Ovary (tissue), 9 donors: ENCODE results near the gene GPRC5C. TPM values are rescaled to one million over a fixed set of nuclear protein-coding genes. Genes with fewer than 3 reads are reported as not detected.

ENCODE experiments used
- DNase-seq, 5 donors: peaks; one replicate each; pipeline ENCODE4 v3.0.0-alpha.2; 2019 to 2020
- H3K27ac ChIP-seq, 2 donors: fragments of 200-600 bp; one replicate each; pipeline versions ENCODE4 v1.5.1 to v1.8.0; 2019 to 2022
- H3K27me3 ChIP-seq: fragments of 200-600 bp; one replicate; pipeline ENCODE4 v1.8.0; 2022
- H3K36me3 ChIP-seq: fragments of 200-600 bp; sonication (generic); one replicate; pipeline ENCODE4 v1.5.1; 2019
- H3K4me1 ChIP-seq: one replicate; pipeline ENCODE4 v1.8.1; 2013; ENCODE audit warnings: mild to moderate bottlenecking, moderate library complexity; ENCODE audit not compliant: insufficient read depth
- H3K4me3 ChIP-seq: fragments of 200-600 bp; sonication (generic); one replicate; pipeline ENCODE4 v1.5.1; 2017
- H3K9me3 ChIP-seq, 2 donors: fragments of 200-600 bp in 1 of 2; sonication (generic) in 1 of 2; one replicate each; pipeline versions ENCODE4 v1.5.1 to v1.8.1; 2013 to 2019; ENCODE audit warnings: mild to moderate bottlenecking in 1 of 2, moderate library complexity in 1 of 2
- EP300 ChIP-seq: sonication (generic); formaldehyde crosslinking; IDR thresholded peaks from one replicate; pipeline ENCODE4 v1.6.1; 2017; ENCODE audit warnings: antibody characterized with exemption
- POLR2A ChIP-seq: fragments of 450-650 bp; IDR thresholded peaks from one replicate; pipeline ENCODE4 v1.6.1; 2017; ENCODE audit warnings: antibody characterized with exemption, mild to moderate bottlenecking, moderate library complexity
- WGBS, 3 donors: extraction: QIAGEN DNeasy Blood & Tissue Kit in 1 of 3; methylation state at CpG; one replicate each; pipeline versions ENCODE4 v1.1.5 to v1.1.7; 2013 to 2017; 5-methylcytosine and 5-hydroxymethylcytosine counted together
- intact Hi-C, 4 donors: fragments of 100-400 bp; cut with DNase I; formaldehyde crosslinking; loops; one replicate each; pipeline versions ENCODE4 v1.11.0 to v1.15.1; 2022 to 2023
- polyA plus RNA-seq, 2 donors: library from polyadenylated mRNA; stranded (reverse); fragments of 200-250 nt in 1 of 2; fragments of 350-450 nt in 1 of 2; fragmentation: Illumina TruSeq in 1 of 2; extraction: RNeasy Lipid Tissue Mini Kit (QIAGEN cat#74804) in 1 of 2; gene quantifications; one replicate each; pipeline ENCODE4 v1.2.3, GENCODE V29; 2013 to 2014
- total RNA-seq, 7 donors: library from RNA; depleted of rRNA in 2 of 7; stranded (reverse); fragments of >200 nt in 2 of 7; fragmentation: NEBNext Ultra II Directional in 3 of 7; extraction: Animal tissue kit (Norgen Biotek cat#: 25700) in 3 of 7; gene quantifications; one replicate each; pipeline versions ENCODE4 v1.1.0 to v1.2.4, GENCODE V29; 2016 to 2023
- TF ChIP-seq, protein P1 (sequence below), 3 donors: fragments of 450-650 bp in 2 of 3; fragments of 200-600 bp in 1 of 3; IDR thresholded peaks; one replicate each; pipeline versions ENCODE4 v1.5.1 to v1.8.0; 2016 to 2022; ENCODE audit warnings: antibody characterized with exemption in 3 of 3, mild to moderate bottlenecking in 1 of 3
- donor health status: DM: no; HTN: no; CAD: no; lungs with moderate emphysema.
- donor health status: DM: no; HTN: no; CAD: no.
- donor health status: Bipolar disorder and iron deficiency.
- donor health status: DM: yes; HTN: yes; CAD: no.
- donor health status: DM: no; HTN: no; CAD: no.
- donor health status: DM: yes; HTN: yes; CAD: no.

GPRC5C gene
- total and polyA plus RNA-seq, 9 donors, result 3.7 to 133 (median 61.8) TPM

DNA sequence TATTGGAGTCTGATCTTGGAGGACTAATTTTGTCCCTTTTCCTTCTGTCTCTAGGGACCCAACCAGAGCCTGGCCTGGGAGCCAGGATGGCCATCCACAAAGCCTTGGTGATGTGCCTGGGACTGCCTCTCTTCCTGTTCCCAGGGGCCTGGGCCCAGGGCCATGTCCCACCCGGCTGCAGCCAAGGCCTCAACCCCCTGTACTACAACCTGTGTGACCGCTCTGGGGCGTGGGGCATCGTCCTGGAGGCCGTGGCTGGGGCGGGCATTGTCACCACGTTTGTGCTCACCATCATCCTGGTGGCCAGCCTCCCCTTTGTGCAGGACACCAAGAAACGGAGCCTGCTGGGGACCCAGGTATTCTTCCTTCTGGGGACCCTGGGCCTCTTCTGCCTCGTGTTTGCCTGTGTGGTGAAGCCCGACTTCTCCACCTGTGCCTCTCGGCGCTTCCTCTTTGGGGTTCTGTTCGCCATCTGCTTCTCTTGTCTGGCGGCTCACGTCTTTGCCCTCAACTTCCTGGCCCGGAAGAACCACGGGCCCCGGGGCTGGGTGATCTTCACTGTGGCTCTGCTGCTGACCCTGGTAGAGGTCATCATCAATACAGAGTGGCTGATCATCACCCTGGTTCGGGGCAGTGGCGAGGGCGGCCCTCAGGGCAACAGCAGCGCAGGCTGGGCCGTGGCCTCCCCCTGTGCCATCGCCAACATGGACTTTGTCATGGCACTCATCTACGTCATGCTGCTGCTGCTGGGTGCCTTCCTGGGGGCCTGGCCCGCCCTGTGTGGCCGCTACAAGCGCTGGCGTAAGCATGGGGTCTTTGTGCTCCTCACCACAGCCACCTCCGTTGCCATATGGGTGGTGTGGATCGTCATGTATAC is 8.0 kb downstream of the GPRC5C start:
- Histone ChIP-seq H3K27me3 (no peaks in the 10 kb centered on the region), H3K4me3 (no peak overlapping the region), H3K27ac (no peak overlapping the region), H3K36me3 (no peaks in the 10 kb centered on the region), H3K9me3 (no peaks in the 10 kb centered on the region), H3K4me1 (peaks cover 26% of the 10 kb centered on the region)
- DNase-seq, result no peak
- TF ChIP-seq, protein P1, sequence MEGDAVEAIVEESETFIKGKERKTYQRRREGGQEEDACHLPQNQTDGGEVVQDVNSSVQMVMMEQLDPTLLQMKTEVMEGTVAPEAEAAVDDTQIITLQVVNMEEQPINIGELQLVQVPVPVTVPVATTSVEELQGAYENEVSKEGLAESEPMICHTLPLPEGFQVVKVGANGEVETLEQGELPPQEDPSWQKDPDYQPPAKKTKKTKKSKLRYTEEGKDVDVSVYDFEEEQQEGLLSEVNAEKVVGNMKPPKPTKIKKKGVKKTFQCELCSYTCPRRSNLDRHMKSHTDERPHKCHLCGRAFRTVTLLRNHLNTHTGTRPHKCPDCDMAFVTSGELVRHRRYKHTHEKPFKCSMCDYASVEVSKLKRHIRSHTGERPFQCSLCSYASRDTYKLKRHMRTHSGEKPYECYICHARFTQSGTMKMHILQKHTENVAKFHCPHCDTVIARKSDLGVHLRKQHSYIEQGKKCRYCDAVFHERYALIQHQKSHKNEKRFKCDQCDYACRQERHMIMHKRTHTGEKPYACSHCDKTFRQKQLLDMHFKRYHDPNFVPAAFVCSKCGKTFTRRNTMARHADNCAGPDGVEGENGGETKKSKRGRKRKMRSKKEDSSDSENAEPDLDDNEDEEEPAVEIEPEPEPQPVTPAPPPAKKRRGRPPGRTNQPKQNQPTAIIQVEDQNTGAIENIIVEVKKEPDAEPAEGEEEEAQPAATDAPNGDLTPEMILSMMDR (IDR thresholded peaks at IDR 0.05), result no peak
- TF ChIP-seq EP300 (no peak), POLR2A (no peak)
- intact Hi-C loops, result no loop called here
- WGBS, 3 donors, result 91 to 94% (median 92%) methylated on average over 28 to 31 of the region's 31 CpGs

DNA sequence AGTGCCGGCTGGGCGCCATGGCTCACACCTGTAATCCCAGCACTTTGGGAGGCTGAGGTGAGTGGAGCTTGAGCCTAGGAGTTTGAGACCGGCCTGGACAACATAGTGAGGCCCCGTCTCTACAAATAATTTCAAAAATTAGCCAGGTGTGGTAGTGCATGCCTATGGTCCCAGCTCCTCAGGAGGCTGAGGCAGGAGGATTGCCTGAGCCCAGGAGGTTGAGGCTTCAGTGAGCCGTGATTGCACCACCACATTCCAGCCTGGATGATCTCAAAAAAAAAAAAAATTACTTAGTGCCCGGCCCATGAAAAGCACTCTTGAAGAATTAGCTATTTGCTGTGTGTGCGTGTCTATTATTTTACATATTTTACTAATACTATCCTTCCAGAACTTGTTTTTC is 9.6 kb downstream of the GPRC5C start:
- peaks cover 25% of the 10 kb centered on the region for H3K4me1 ChIP-seq
- H3K36me3 ChIP-seq, result no peaks in the 10 kb centered on the region
- no peak overlapping the region for H3K27ac ChIP-seq
- no peaks in the 10 kb centered on the region for H3K27me3 ChIP-seq
- no peaks in the 10 kb centered on the region for H3K9me3 ChIP-seq
- WGBS, 3 donors, result 90 to 92% (median 91%) methylated on average over 7 of the region's 7 CpGs
- TF ChIP-seq, protein P1 (IDR thresholded peaks at IDR 0.05), result no peak
- no peak for TF ChIP-seq EP300
- no peak for TF ChIP-seq POLR2A
- H3K4me3 ChIP-seq, result no peak overlapping the region
- no peak for DNase-seq
- intact Hi-C loops, result no loop called here

DNA sequence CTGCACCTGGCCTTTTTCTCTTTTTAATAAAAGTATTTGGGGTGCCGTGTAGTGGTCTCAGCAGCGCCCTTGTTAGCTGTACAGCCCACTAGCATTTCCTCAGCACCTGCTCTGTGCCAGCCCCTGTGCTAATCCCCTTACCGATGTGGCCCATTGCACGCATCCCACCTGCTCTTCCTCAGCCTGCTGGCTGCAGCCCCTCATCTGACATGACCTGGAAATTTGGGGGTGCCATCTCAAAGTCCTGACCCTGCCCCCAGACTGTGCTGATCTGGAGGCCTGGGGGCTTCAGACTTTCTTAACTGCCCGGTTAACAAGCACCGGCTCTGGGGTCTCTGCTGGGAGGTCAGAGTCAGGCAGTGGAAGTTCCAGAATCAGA is 10.4 kb downstream of the GPRC5C start:
- DNase-seq, result no peak
- no peaks in the 10 kb centered on the region for H3K27me3 ChIP-seq
- no peaks in the 10 kb centered on the region for H3K36me3 ChIP-seq
- no peak overlapping the region for H3K4me3 ChIP-seq
- H3K9me3 ChIP-seq, result no peaks in the 10 kb centered on the region
- intact Hi-C loops, result no loop called here
- TF ChIP-seq, protein P1 (IDR thresholded peaks at IDR 0.05), result no peak
- 83 to 87% (median 85%) methylated on average over 6 of the region's 6 CpGs for WGBS, 3 donors
- H3K27ac ChIP-seq, result peak overlapping the region; percentile 49 to 75
- H3K4me1 ChIP-seq, result peaks cover 25% of the 10 kb centered on the region

DNA sequence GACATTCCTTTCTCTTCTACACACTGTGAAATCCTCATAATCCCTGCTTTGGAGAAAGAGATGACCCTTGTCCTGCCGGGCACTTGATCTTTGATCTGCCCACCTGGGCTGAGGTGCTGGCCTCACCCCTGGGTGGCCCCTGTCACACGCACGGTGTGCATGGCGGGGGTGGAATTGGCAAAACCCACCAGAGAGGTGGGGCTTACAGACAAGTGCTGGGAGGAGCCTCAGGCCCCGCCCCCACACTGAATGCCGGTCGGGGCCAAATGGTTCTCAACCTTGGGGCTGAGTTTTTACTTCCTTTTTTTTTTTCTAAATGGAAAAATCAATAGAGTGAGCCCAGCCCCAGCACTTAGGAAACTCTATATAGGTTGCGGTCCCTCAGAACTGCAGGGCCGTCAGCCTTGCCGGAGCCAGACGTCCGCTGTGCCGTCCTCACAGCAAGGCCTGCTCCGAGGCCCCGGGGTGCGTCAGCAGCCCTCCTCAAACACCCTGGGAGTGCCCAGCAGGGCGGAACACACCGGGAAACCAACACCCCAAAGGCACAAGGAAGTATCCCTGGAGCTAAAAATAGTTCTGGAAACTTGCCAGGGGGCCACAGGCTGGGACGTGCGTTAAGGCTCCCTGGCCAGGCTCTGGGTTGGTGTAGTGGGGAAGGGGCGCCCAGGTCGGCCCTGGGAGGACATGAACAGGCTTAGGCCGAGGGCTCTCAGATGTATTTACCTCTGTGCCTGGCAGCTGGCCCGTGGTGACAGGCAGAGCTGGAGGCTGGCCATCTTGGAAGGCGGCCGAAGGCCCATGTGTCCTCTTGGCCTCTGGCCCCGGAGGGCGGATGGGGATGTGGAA is 11.0 kb downstream of the GPRC5C start:
- H3K4me3 ChIP-seq, result no peak overlapping the region
- no peak for TF ChIP-seq POLR2A
- TF ChIP-seq EP300, result peak; percentile 35
- no peaks in the 10 kb centered on the region for H3K36me3 ChIP-seq
- intact Hi-C loops, result no loop called here
- H3K4me1 ChIP-seq, result peaks cover 28% of the 10 kb centered on the region
- no peaks in the 10 kb centered on the region for H3K27me3 ChIP-seq
- WGBS, 3 donors, result 17 to 24% (median 19%) methylated on average over 28 of the region's 28 CpGs
- peak; percentile 88 to 94 (median 89) for DNase-seq
- H3K9me3 ChIP-seq, result no peaks in the 10 kb centered on the region
- H3K27ac ChIP-seq, result peak overlapping the region; percentile 49 to 75
